GM12892 (cell line): ENCODE measurements around the gene PARP4.

Experiments
- POLR2A ChIP-seq: IDR thresholded peaks from 2 replicates; pipeline ENCODE4 v1.6.1; 2011; ENCODE audit warnings: low read depth, low read length, control low read depth
- POLR2AphosphoS5 ChIP-seq: IDR thresholded peaks from 2 replicates; pipeline ENCODE4 v1.6.1; 2011; ENCODE audit warnings: low read depth, low read length, control low read depth
- TAF1 ChIP-seq: IDR thresholded peaks from 2 replicates; pipeline ENCODE4 v1.6.1; 2011; ENCODE audit warnings: low read depth, mild to moderate bottlenecking, control low read depth, low read length, borderline replicate concordance

- no peak for TF ChIP-seq POLR2A
- no peak for TF ChIP-seq TAF1
- TF ChIP-seq POLR2AphosphoS5: no peak
Measured at GRCh38 chr13:24527266-24527775, 14.7 kb upstream of the PARP4 start.
